Hematopoietic multipotent progenitor cell treated with erythropoietin and hydrocortisone succinate and interleukin-3 and kit ligand, for 15 days (in vitro differentiated cells): ENCODE results near the gene SURF4.
"Not testable (repeated sequence)": the region's sequence is repeated elsewhere in the genome, so short reads cannot be mapped to it uniquely, and the experiment has no call there.

Experiments used
- DNase-seq: peaks from one replicate; pipeline ENCODE4 v3.0.0-alpha.2; 2015; ENCODE audit warnings: low spot score

The SURF4 gene

GRCh38 chr9:133334161-133334560, 41.7 kb downstream of the SURF4 start:
- DNase-seq, result no peak

GRCh38 chr9:133333566-133333965, 42.3 kb downstream of the SURF4 start:
- no peak for DNase-seq

- DNase-seq, result no peak
Observed at GRCh38 chr9:133333011-133333410, 42.8 kb downstream of the SURF4 start.

GRCh38 chr9:133332381-133332730, 43.5 kb downstream of the SURF4 start:
- DNase-seq, result no peak

- no peak for DNase-seq
Observed at GRCh38 chr9:133331641-133332380, 44.0 kb downstream of the SURF4 start.

- DNase-seq, result no peak
Observed at GRCh38 chr9:133331221-133331620, 44.6 kb downstream of the SURF4 start.

- not testable (repeated sequence) for DNase-seq
Observed at GRCh38 chr9:133329306-133330156, 46.3 kb downstream of the SURF4 start.

- DNase-seq, result no peak
Observed at GRCh38 chr9:133327834-133328484, 47.9 kb downstream of the SURF4 start.

GRCh38 chr9:133327021-133327420, 48.8 kb downstream of the SURF4 start:
- DNase-seq, result not testable (repeated sequence)

- DNase-seq, result no peak
Observed at GRCh38 chr9:133323991-133324703, 51.7 kb downstream of the SURF4 start.

GRCh38 chr9:133323211-133323610, 52.6 kb downstream of the SURF4 start:
- no peak for DNase-seq

- no peak for DNase-seq
Observed at GRCh38 chr9:133322701-133323100, 53.2 kb downstream of the SURF4 start.

- no peak for DNase-seq
Observed at GRCh38 chr9:133321411-133321935, 54.4 kb downstream of the SURF4 start.

- DNase-seq, result no peak
Observed at GRCh38 chr9:133320421-133320881, 55.4 kb downstream of the SURF4 start.

- DNase-seq, result not testable (repeated sequence)
Observed at GRCh38 chr9:133317551-133317950, 58.3 kb downstream of the SURF4 start.

GRCh38 chr9:133315997-133316396, 59.9 kb downstream of the SURF4 start:
- DNase-seq, result no peak
